SU-DHL-6 (cell line): ENCODE results near the gene BAZ1A.

Experiments used
- EZH2phosphoT487 ChIP-seq: fragments of 200-600 bp; sonication (generic), shearing (Covaris generic); conservative IDR thresholded peaks from 2 replicates; pipeline ENCODE4 v1.6.1; 2018; ENCODE audit warnings: mild to moderate bottlenecking, antibody characterized with exemption, low read length, moderate library complexity, mixed read lengths
- TF ChIP-seq, protein P1 (sequence below): fragments of 200-600 bp; sonication (generic); IDR thresholded peaks from one replicate; pipeline ENCODE4 v1.5.1; 2017; ENCODE audit warnings: antibody characterized with exemption, mild to moderate bottlenecking, low read length, moderate library complexity; ENCODE audit not compliant: insufficient read depth, poor library complexity, severe bottlenecking

DNA sequence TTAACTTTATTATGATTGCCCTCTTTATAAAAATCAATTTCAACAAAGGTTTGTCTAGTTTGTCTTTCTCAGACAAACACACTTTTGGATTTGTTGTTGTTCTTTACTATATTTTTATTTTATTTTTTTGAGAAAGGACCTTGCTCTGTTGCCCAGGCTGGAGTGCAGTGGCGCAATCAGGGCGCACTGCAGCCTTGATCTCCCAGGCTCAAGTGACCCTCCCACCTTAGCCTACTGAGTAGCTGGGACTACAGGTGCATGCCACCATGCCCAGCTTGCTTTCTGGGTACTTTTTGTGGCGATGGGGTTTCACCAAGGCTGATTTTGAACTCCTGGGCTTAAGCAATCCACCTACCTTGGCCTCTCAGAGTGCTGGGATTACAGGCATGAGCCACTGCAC is 96.4 kb downstream of the BAZ1A start:
- TF ChIP-seq, protein P1, sequence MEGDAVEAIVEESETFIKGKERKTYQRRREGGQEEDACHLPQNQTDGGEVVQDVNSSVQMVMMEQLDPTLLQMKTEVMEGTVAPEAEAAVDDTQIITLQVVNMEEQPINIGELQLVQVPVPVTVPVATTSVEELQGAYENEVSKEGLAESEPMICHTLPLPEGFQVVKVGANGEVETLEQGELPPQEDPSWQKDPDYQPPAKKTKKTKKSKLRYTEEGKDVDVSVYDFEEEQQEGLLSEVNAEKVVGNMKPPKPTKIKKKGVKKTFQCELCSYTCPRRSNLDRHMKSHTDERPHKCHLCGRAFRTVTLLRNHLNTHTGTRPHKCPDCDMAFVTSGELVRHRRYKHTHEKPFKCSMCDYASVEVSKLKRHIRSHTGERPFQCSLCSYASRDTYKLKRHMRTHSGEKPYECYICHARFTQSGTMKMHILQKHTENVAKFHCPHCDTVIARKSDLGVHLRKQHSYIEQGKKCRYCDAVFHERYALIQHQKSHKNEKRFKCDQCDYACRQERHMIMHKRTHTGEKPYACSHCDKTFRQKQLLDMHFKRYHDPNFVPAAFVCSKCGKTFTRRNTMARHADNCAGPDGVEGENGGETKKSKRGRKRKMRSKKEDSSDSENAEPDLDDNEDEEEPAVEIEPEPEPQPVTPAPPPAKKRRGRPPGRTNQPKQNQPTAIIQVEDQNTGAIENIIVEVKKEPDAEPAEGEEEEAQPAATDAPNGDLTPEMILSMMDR: no peak
- no peak for TF ChIP-seq EZH2phosphoT487
